HG03175 (cell line): Measurements from ENCODE around the gene PRKCZ.

Experiments
- ATAC-seq: cut with Tn5 transposase; IDR thresholded peaks from one replicate; pipeline ENCODE4 v1.9.1; 2021; ENCODE audit warnings: mild to moderate bottlenecking, moderate library complexity; ENCODE audit not compliant: unreplicated experiment

PRKCZ gene

GRCh38 chr1:2172551-2173146 lies 122.4 kb downstream of the PRKCZ start:
- ATAC-seq: no peak

GRCh38 chr1:2173546-2174347 lies 123.5 kb downstream of the PRKCZ start:
- no peak for ATAC-seq

- ATAC-seq: no peak
These were observed 124.3 kb downstream of the PRKCZ start for GRCh38 chr1:2174348-2175054.

GRCh38 chr1:2175055-2175414 lies 124.8 kb downstream of the PRKCZ start:
- ATAC-seq: no peak

- no peak for ATAC-seq
These were observed 125.7 kb downstream of the PRKCZ start for GRCh38 chr1:2175681-2176454.

GRCh38 chr1:2176615-2177014 lies 126.4 kb downstream of the PRKCZ start:
- ATAC-seq: no peak

- no peak for ATAC-seq
These were observed 127.3 kb downstream of the PRKCZ start for GRCh38 chr1:2177541-2177940.

- no peak for ATAC-seq
These were observed 127.8 kb downstream of the PRKCZ start for GRCh38 chr1:2177946-2178538.

GRCh38 chr1:2178875-2179274 lies 128.7 kb downstream of the PRKCZ start:
- no peak for ATAC-seq

GRCh38 chr1:2179283-2180013 lies 129.2 kb downstream of the PRKCZ start:
- no peak for ATAC-seq

GRCh38 chr1:2180297-2181245 lies 130.4 kb downstream of the PRKCZ start:
- no peak for ATAC-seq

GRCh38 chr1:2181271-2181670 lies 131.1 kb downstream of the PRKCZ start:
- no peak for ATAC-seq

GRCh38 chr1:2181752-2182151 lies 131.5 kb downstream of the PRKCZ start:
- no peak for ATAC-seq

GRCh38 chr1:2182376-2182775 lies 132.2 kb downstream of the PRKCZ start:
- no peak for ATAC-seq

- no peak for ATAC-seq
These were observed 133.7 kb downstream of the PRKCZ start for GRCh38 chr1:2183937-2184334.

GRCh38 chr1:2184531-2184930 lies 134.3 kb downstream of the PRKCZ start:
- no peak for ATAC-seq

- ATAC-seq: no peak
These were observed 134.7 kb downstream of the PRKCZ start for GRCh38 chr1:2184934-2185333.

GRCh38 chr1:2185880-2186855 lies 136.0 kb downstream of the PRKCZ start:
- ATAC-seq: no peak
